Activated CD4-positive, CD25-positive, alpha-beta regulatory T cell treated with anti-CD3 and anti-CD28 coated beads, Interleukin-2, amount 50 U/mL, for 16 hours (primary cell): Measurements from ENCODE around the gene EEF1AKMT4.

Experiments
- DNase-seq: peaks from one replicate; pipeline ENCODE4 v3.0.0-alpha.2; 2020; ENCODE audit warnings: low read depth, low spot score

EEF1AKMT4 gene

GRCh38 chr3:184298759-184299487, 49.5 kb downstream of the EEF1AKMT4 start, which contains the start of gene PSMD2:
PSMD2 (plus strand) TSS chr3:184299241; CDS start chr3:184299267, 26 bp downstream.
- peak; percentile 95 for DNase-seq

- DNase-seq, result no peak
These were observed 50.3 kb downstream of the EEF1AKMT4 start for GRCh38 chr3:184299488-184300377.

GRCh38 chr3:184300378-184300720, 50.9 kb downstream of the EEF1AKMT4 start:
- DNase-seq, result no peak

- DNase-seq, result no peak
These were observed 56.1 kb downstream of the EEF1AKMT4 start for GRCh38 chr3:184305577-184305976.

GRCh38 chr3:184306341-184306972, 57.0 kb downstream of the EEF1AKMT4 start:
- no peak for DNase-seq

- DNase-seq, result no peak
These were observed 58.4 kb downstream of the EEF1AKMT4 start for GRCh38 chr3:184307915-184308314.
